CD4-positive, alpha-beta T cell treated with Interleukin-21 for 1 hour (primary cell): ENCODE results near the gene COX7A2L.
"Not testable (repeated sequence)": the region's sequence is repeated elsewhere in the genome, so short reads cannot be mapped to it uniquely, and the experiment has no call there.

ENCODE experiments used
- DNase-seq: peaks from one replicate; pipeline ENCODE4 v3.0.0-alpha.2; 2020

Gene COX7A2L

GRCh38 chr2:42360890-42361727 is at the start of gene COX7A2L:
TSS of gene COX7A2L (minus strand) at chr2:42361217. CDS start at chr2:42361161, 56 bp downstream.
- DNase-seq, result peak; percentile 97

GRCh38 chr2:42408009-42408408 is 47.0 kb upstream of the COX7A2L start:
- DNase-seq, result no peak

- DNase-seq, result no peak
Observed at GRCh38 chr2:42407476-42407875, 46.5 kb upstream of the COX7A2L start.

GRCh38 chr2:42404676-42405075 is 43.7 kb upstream of the COX7A2L start:
- no peak for DNase-seq

- no peak for DNase-seq
Observed at GRCh38 chr2:42401773-42402172, 40.8 kb upstream of the COX7A2L start.

- not testable (repeated sequence) for DNase-seq
Observed at GRCh38 chr2:42398052-42398451, 37.0 kb upstream of the COX7A2L start.

GRCh38 chr2:42393320-42393719 is 32.3 kb upstream of the COX7A2L start:
- DNase-seq, result not testable (repeated sequence)

- DNase-seq, result no peak
Observed at GRCh38 chr2:42392191-42392590, 31.2 kb upstream of the COX7A2L start.

GRCh38 chr2:42390401-42390969 is 29.5 kb upstream of the COX7A2L start:
- DNase-seq, result no peak

GRCh38 chr2:42386682-42387081 is 25.7 kb upstream of the COX7A2L start:
- DNase-seq, result no peak

GRCh38 chr2:42385225-42385624 is 24.2 kb upstream of the COX7A2L start:
- DNase-seq, result no peak

- no peak for DNase-seq
Observed at GRCh38 chr2:42383855-42384530, 23.0 kb upstream of the COX7A2L start.

- DNase-seq, result no peak
Observed at GRCh38 chr2:42382144-42382543, 21.1 kb upstream of the COX7A2L start.

GRCh38 chr2:42380026-42380425 is 19.0 kb upstream of the COX7A2L start:
- not testable (repeated sequence) for DNase-seq

- no peak for DNase-seq
Observed at GRCh38 chr2:42378415-42378814, 17.4 kb upstream of the COX7A2L start.

- no peak for DNase-seq
Observed at GRCh38 chr2:42376758-42377157, 15.7 kb upstream of the COX7A2L start.

GRCh38 chr2:42372474-42373200 is 11.6 kb upstream of the COX7A2L start:
- DNase-seq, result no peak

- DNase-seq, result no peak
Observed at GRCh38 chr2:42371611-42372473, 10.8 kb upstream of the COX7A2L start.

- no peak for DNase-seq
Observed at GRCh38 chr2:42369532-42370229, 8.7 kb upstream of the COX7A2L start.

GRCh38 chr2:42368817-42369531 is 8.0 kb upstream of the COX7A2L start:
- DNase-seq, result no peak

- DNase-seq, result no peak
Observed at GRCh38 chr2:42367835-42368234, 6.8 kb upstream of the COX7A2L start.
